GM19468 (cell line): ENCODE data around the gene KRTAP5-2.

Experiments used
- ATAC-seq: cut with Tn5 transposase; IDR thresholded peaks from one replicate; pipeline ENCODE4 v1.9.1; 2021; ENCODE audit warnings: mild to moderate bottlenecking, moderate library complexity, moderate number of reproducible peaks; ENCODE audit not compliant: unreplicated experiment; ENCODE audit errors: extremely low read depth

Gene KRTAP5-2

GRCh38 chr11:1570001-1570453 lies 28.1 kb downstream of the KRTAP5-2 start:
- no peak for ATAC-seq

- no peak for ATAC-seq
These were observed 28.8 kb downstream of the KRTAP5-2 start for GRCh38 chr11:1569251-1569780.

GRCh38 chr11:1568441-1568911 lies 29.6 kb downstream of the KRTAP5-2 start:
- no peak for ATAC-seq

- no peak for ATAC-seq
These were observed 30.4 kb downstream of the KRTAP5-2 start for GRCh38 chr11:1567721-1568100.

- ATAC-seq = no peak
These were observed 30.9 kb downstream of the KRTAP5-2 start for GRCh38 chr11:1567052-1567720.

- ATAC-seq = no peak
These were observed 31.6 kb downstream of the KRTAP5-2 start for GRCh38 chr11:1566381-1567051.

GRCh38 chr11:1565904-1566247 lies 32.2 kb downstream of the KRTAP5-2 start:
- ATAC-seq = no peak

GRCh38 chr11:1565173-1565903 lies 32.8 kb downstream of the KRTAP5-2 start:
- no peak for ATAC-seq

GRCh38 chr11:1564535-1565172 lies 33.4 kb downstream of the KRTAP5-2 start:
- no peak for ATAC-seq

- ATAC-seq = no peak
These were observed 34.2 kb downstream of the KRTAP5-2 start for GRCh38 chr11:1563697-1564534.

GRCh38 chr11:1563149-1563638 lies 34.9 kb downstream of the KRTAP5-2 start:
- ATAC-seq = no peak

- no peak for ATAC-seq
These were observed 35.5 kb downstream of the KRTAP5-2 start for GRCh38 chr11:1562469-1563148.

- ATAC-seq = no peak
These were observed 36.1 kb downstream of the KRTAP5-2 start for GRCh38 chr11:1561955-1562354.

GRCh38 chr11:1561266-1561665 lies 36.8 kb downstream of the KRTAP5-2 start:
- ATAC-seq = no peak

GRCh38 chr11:1560649-1561251 lies 37.3 kb downstream of the KRTAP5-2 start:
- no peak for ATAC-seq

GRCh38 chr11:1560002-1560648 lies 38.0 kb downstream of the KRTAP5-2 start:
- no peak for ATAC-seq

- ATAC-seq = no peak
These were observed 38.8 kb downstream of the KRTAP5-2 start for GRCh38 chr11:1559111-1559951.
